Measurements from ENCODE around the gene CNPY4. TPM values are rescaled to one million over a fixed set of nuclear protein-coding genes. Genes with fewer than 3 reads are reported as not detected.

Gene CNPY4
- total RNA-seq, 1 experiment from 2014 or later, result 10.4 TPM

GRCh38 chr7:100126239-100126930 lies 7.0 kb downstream of the CNPY4 start:
- Histone ChIP-seq H2BK20ac (ENCODE audit: low read depth, low read length, poor library complexity, severe bottlenecking) (no peak overlapping the region), H3K14ac (ENCODE audit: insufficient read depth, low read length) (peak overlapping the region; percentile 92; the same call in 1 of the 2 replicates), H2AK5ac (ENCODE audit: insufficient read length, low read length) (no peak overlapping the region), H3K56ac (ENCODE audit: insufficient read length, low read depth, low read length) (peak overlapping the region; percentile 55), H2BK5ac (ENCODE audit: insufficient read length, low read length) (peak overlapping the region; percentile 77), H2BK120ac (ENCODE audit: low read depth, low read length, poor library complexity, severe bottlenecking) (no peak overlapping the region), H3K18ac (ENCODE audit: insufficient read length, low read depth, low read length) (peak overlapping the region; percentile 96), H2BK15ac (ENCODE audit: low read depth, low read length) (no peak overlapping the region), H4K5ac (ENCODE audit: insufficient read length, low read depth, low read length) (no peak overlapping the region), H4K91ac (ENCODE audit: insufficient read length, low read depth, low read length) (no peak overlapping the region), H4K8ac (replicated peaks; ENCODE audit: insufficient read length, low read depth, low read length) (peak overlapping the region; percentile 19), H3K27ac (ENCODE audit: insufficient read length, low read depth, low read length) (peak overlapping the region; percentile 86), H4K20me1 (ENCODE audit: control insufficient read depth, insufficient read depth, insufficient read length) (no peaks in the 10 kb centered on the region), H2AFZ (ENCODE audit: low read length) (no peak overlapping the region), H3K23ac (ENCODE audit: insufficient read length, low read depth, low read length) (no peak overlapping the region), H3T11ph (ENCODE audit: low read length) (no peak overlapping the region), H3K23me2 (ENCODE audit: insufficient read length, low read depth, low read length, poor library complexity, severe bottlenecking) (peaks cover 15% of the 10 kb centered on the region), H3K9ac (ENCODE audit: extremely low read depth, insufficient read length, low read length) (peak overlapping the region; percentile 95), H3K79me1 (ENCODE audit: insufficient read depth, low read depth, low read length, poor library complexity, severe bottlenecking) (no peaks in the 10 kb centered on the region), H2BK12ac (ENCODE audit: insufficient read length, low read depth, low read length) (no peak overlapping the region), H3K4me1 (ENCODE audit: insufficient read depth, low read length) (no peaks in the 10 kb centered on the region; the same call in 1 of the 2 replicates), H3K27me3 (ENCODE audit: insufficient read depth, low read length) (no peaks in the 10 kb centered on the region), H3K9me3 (ENCODE audit: control insufficient read depth, low read depth, low read length) (no peaks in the 10 kb centered on the region), H3K79me2 (ENCODE audit: insufficient read depth, low read length) (no peaks in the 10 kb centered on the region), H3K4ac (ENCODE audit: low read depth, low read length) (no peak overlapping the region), H3K4me2 (ENCODE audit: insufficient read depth, insufficient read length, low read length) (peak overlapping the region; percentile 92)
- 0 out of 3 replicates have a peak, but pooled peaks have one; percentile 13 for TF ChIP-seq CTCF (conservative IDR thresholded peaks at IDR 0.05)
- H3K4me1 Mint-ChIP-seq, result peaks cover 8 to 17% of the 10 kb centered on the region in 2 experiments
- no peaks in the 10 kb centered on the region for H3K9me3 Mint-ChIP-seq
- H3K27me3 Mint-ChIP-seq (ENCODE audit: low read depth), result peaks cover 19% of the 10 kb centered on the region
- H3K27ac Mint-ChIP-seq, result peak overlapping the region; percentile 99 to 100 (median 99)
- peak overlapping the region; percentile 98 to 99 for H3K4me3 Mint-ChIP-seq
- DNase-seq, result no peak
- peaks cover 2 to 14% (median 9%) of the 10 kb centered on the region in 3 experiments; a peak in 4 of 7 replicates for H3K36me3 Mint-ChIP-seq (ENCODE audit: insufficient read depth in 1 of 3, low read depth in 3 of 3)
- no CpG with 5 or more reads among the region's 29 CpGs for WGBS (ENCODE audit: extremely low coverage, insufficient read length, low lambda C conversion rate)

Measured in H9 (cell line).